Activated CD8-positive, alpha-beta T cell treated with anti-CD3 and anti-CD28 coated beads for 36 hours (primary cell): ENCODE measurements around the gene C18orf63. TPM values are rescaled to one million over a fixed set of nuclear protein-coding genes. Genes with fewer than 3 reads are reported as not detected.

Experiments used
- ATAC-seq: fragments of 200-7000 bp; cut with Tn5 transposase; one replicate; pipeline ENCODE4 v1.10.0; 2021; ENCODE audit warnings: mild to moderate bottlenecking, moderate library complexity
- CTCF ChIA-PET: fragments of 350-600 bp; sonication (Branson Sonifier 250); formaldehyde crosslinking; loops from one replicate; lab custom pipeline; 2021; ENCODE audit warnings: antibody characterized with exemption; lab: Charles Lee
- POLR2A ChIA-PET: fragments of 350-600 bp; sonication (Branson Sonifier 250); formaldehyde crosslinking; loops from one replicate; lab custom pipeline; 2021; ENCODE audit warnings: antibody characterized with exemption; lab: Charles Lee
- DNase-seq: peaks from one replicate; pipeline ENCODE4 v3.0.0-alpha.2; 2020
- H3K27ac Mint-ChIP-seq: one replicate; pipeline ENCODE4 v1.8.0; 2021; ENCODE audit warnings: mild to moderate bottlenecking, mixed read lengths
- H3K27me3 Mint-ChIP-seq: one replicate; pipeline ENCODE4 v1.8.0; 2021; ENCODE audit warnings: mixed read lengths
- H3K36me3 Mint-ChIP-seq: one replicate; pipeline ENCODE4 v1.8.0; 2021; ENCODE audit warnings: low read depth, mixed read lengths
- H3K4me1 Mint-ChIP-seq: one replicate; pipeline ENCODE4 v1.8.0; 2021; ENCODE audit warnings: low read depth, mixed read lengths
- H3K4me3 Mint-ChIP-seq: one replicate; pipeline ENCODE4 v1.8.0; 2021; ENCODE audit warnings: mild to moderate bottlenecking, moderate library complexity, mixed read lengths
- H3K9me3 Mint-ChIP-seq: one replicate; pipeline ENCODE4 v1.8.0; 2021; ENCODE audit warnings: mixed read lengths
- CTCF ChIP-seq: fragments of 200-600 bp; IDR thresholded peaks from one replicate; pipeline ENCODE4 v1.8.0; 2022; ENCODE audit warnings: antibody characterized with exemption, mild to moderate bottlenecking
- intact Hi-C: fragments of 100-400 bp; cut with micrococcal nuclease; formaldehyde crosslinking; loops from one replicate; pipeline ENCODE4 v1.10.0; 2022
- total RNA-seq, 2 experiments: library from RNA; stranded (reverse); gene quantifications; one replicate each; pipeline ENCODE4 v1.2.3, GENCODE V29; 2021

C18orf63 gene
- total RNA-seq, 2 experiments from 2014 or later, result not detected

- ChIA-PET POLR2A (no interaction called here), CTCF (no interaction called here)
- no peak for ATAC-seq
- peaks cover 21% of the 10 kb centered on the region for H3K4me1 Mint-ChIP-seq
- H3K9me3 Mint-ChIP-seq, result no peaks in the 10 kb centered on the region
- intact Hi-C loops, result no loop called here
- H3K27me3 Mint-ChIP-seq, result no peaks in the 10 kb centered on the region
- TF ChIP-seq CTCF, result no peak
- H3K4me3 Mint-ChIP-seq, result peak overlapping the region; percentile 94
- H3K36me3 Mint-ChIP-seq, result peaks cover 4% of the 10 kb centered on the region
- no peak overlapping the region for H3K27ac Mint-ChIP-seq
- DNase-seq, result no peak
Measured at GRCh38 chr18:74290021-74290420, 25.6 kb upstream of the C18orf63 start.

- DNase-seq (peak; percentile 16), ATAC-seq (no peak)
- POLR2A ChIA-PET, result interaction anchor here (0.9 kb wide), 1 partner anchor 64 kb away, joined by 3 read pairs; no protein-coding TSS in a partner anchor
- Mint-ChIP-seq H3K36me3 (peaks cover 2% of the 10 kb centered on the region), H3K27me3 (no peaks in the 10 kb centered on the region), H3K4me1 (peaks cover 21% of the 10 kb centered on the region), H3K4me3 (peak overlapping the region; percentile 94), H3K9me3 (no peaks in the 10 kb centered on the region), H3K27ac (no peak overlapping the region)
- intact Hi-C loops, result no loop called here
- no peak for TF ChIP-seq CTCF
- CTCF ChIA-PET, result no interaction called here
Measured at GRCh38 chr18:74290794-74291471, 24.7 kb upstream of the C18orf63 start.

GRCh38 chr18:74291472-74291770 is 24.2 kb upstream of the C18orf63 start:
- Mint-ChIP-seq H3K4me3 (peak overlapping the region; percentile 94), H3K27ac (peak overlapping the region; percentile 90), H3K4me1 (peaks cover 21% of the 10 kb centered on the region), H3K36me3 (peaks cover 2% of the 10 kb centered on the region), H3K9me3 (no peaks in the 10 kb centered on the region), H3K27me3 (no peaks in the 10 kb centered on the region)
- DNase-seq (no peak), ATAC-seq (no peak)
- CTCF ChIA-PET, result no interaction called here
- intact Hi-C loops, result no loop called here
- no peak for TF ChIP-seq CTCF
- POLR2A ChIA-PET, result no interaction called here

- CTCF ChIA-PET, result interaction anchor here (0.9 to 2.2 kb wide), 2 partner anchors 14 to 50 kb away, joined by 4 to 5 read pairs; no protein-coding TSS in a partner anchor
Measured at GRCh38 chr18:74291771-74292540, 23.7 kb upstream of the C18orf63 start, which contains the start of gene CYB5A. TSS of gene CYB5A (minus strand) at chr18:74291963. CDS start at chr18:74291875, 88 bp downstream.

More at GRCh38 chr18:74291771-74292540, 23.7 kb upstream of the C18orf63 start, which contains the start of gene CYB5A:
- Mint-ChIP-seq H3K27me3 (no peaks in the 10 kb centered on the region), H3K9me3 (no peaks in the 10 kb centered on the region), H3K36me3 (peaks cover 2% of the 10 kb centered on the region), H3K4me3 (peak within 1 kb of the TSS; percentile 94), H3K4me1 (peaks cover 21% of the 10 kb centered on the region), H3K27ac (peak within 1 kb of the TSS; percentile 90)
- TF ChIP-seq CTCF, result peak; percentile 51
- intact Hi-C loops, result no loop called here
- peak; percentile 98 for DNase-seq
- ATAC-seq, result peak; percentile 99
- POLR2A ChIA-PET, result no interaction called here
